ENCODE measurements around the gene STK32C. TPM values are rescaled to one million over a fixed set of nuclear protein-coding genes. Genes with fewer than 3 reads are reported as not detected.

Gene STK32C
- polyA plus RNA-seq, 1 donor from 2014 or later, result 23.2 TPM

DNA sequence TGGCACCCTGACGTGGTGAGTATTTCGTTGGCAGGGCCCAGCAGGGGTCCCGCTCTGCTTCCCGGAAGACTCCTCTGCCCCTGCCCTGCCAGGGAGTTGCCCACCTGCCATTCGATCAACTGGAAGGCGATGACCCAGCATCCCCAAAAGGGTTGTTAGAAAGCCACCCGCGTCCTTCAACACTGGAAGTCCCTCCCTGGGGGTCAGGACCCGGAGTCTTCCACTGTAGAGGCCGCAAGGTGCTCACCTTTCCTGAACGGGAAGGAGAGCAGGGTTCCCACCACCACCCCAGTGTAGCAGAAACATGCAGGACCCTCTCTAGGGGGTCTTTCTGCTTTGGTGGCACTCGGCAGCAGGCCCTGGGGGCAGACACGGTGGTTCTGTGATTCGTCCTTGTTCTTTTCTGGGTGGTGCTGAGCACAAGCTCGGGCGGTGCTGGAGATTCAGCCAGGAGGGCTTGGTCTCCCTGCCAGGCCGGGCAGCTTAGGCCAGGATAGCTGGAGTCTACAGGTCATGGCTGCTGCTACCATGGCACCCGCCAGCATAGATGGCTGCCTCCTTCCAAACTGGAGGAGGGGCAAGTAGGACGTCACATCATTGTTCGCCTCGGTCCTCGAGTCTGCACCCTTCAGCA lies 140.6 kb downstream of the STK32C start:
- H3K4me3 ChIP-seq (ENCODE audit: low read length), result no peak overlapping the region
- no peaks in the 10 kb centered on the region for H3K9me2 ChIP-seq (ENCODE audit: insufficient read depth, low read length)
- H3K36me3 ChIP-seq (ENCODE audit: insufficient read depth, low read length), result no peaks in the 10 kb centered on the region
- no peaks in the 10 kb centered on the region for H3K27me3 ChIP-seq (ENCODE audit: insufficient read depth, low read depth, low read length)
- no peaks in the 10 kb centered on the region for H3K9me3 ChIP-seq (ENCODE audit: low read length)
- no peak overlapping the region for H3K9ac ChIP-seq (ENCODE audit: low read length)
- TF ChIP-seq, protein P1, sequence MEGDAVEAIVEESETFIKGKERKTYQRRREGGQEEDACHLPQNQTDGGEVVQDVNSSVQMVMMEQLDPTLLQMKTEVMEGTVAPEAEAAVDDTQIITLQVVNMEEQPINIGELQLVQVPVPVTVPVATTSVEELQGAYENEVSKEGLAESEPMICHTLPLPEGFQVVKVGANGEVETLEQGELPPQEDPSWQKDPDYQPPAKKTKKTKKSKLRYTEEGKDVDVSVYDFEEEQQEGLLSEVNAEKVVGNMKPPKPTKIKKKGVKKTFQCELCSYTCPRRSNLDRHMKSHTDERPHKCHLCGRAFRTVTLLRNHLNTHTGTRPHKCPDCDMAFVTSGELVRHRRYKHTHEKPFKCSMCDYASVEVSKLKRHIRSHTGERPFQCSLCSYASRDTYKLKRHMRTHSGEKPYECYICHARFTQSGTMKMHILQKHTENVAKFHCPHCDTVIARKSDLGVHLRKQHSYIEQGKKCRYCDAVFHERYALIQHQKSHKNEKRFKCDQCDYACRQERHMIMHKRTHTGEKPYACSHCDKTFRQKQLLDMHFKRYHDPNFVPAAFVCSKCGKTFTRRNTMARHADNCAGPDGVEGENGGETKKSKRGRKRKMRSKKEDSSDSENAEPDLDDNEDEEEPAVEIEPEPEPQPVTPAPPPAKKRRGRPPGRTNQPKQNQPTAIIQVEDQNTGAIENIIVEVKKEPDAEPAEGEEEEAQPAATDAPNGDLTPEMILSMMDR (IDR thresholded peaks at IDR 0.05; ENCODE audit: poor library complexity, severe bottlenecking), result no peak
- TF ChIP-seq TAF1 (IDR thresholded peaks at IDR 0.05; ENCODE audit: low read depth), result no peak
- TF ChIP-seq POLR2AphosphoS5 (IDR thresholded peaks at IDR 0.05), result no peak
- no peak for TF ChIP-seq SMC3 (conservative IDR thresholded peaks at IDR 0.05; ENCODE audit: poor library complexity)
- no peak for TF ChIP-seq RAD21 (conservative IDR thresholded peaks at IDR 0.05)
- no peak for TF ChIP-seq EZH2 (IDR thresholded peaks at IDR 0.05; ENCODE audit: borderline replicate concordance, insufficient read depth, low read length, poor library complexity, severe bottlenecking)
- no peak for TF ChIP-seq MXI1 (conservative IDR thresholded peaks at IDR 0.05; ENCODE audit: poor library complexity, severe bottlenecking)
- TF ChIP-seq, protein P2, sequence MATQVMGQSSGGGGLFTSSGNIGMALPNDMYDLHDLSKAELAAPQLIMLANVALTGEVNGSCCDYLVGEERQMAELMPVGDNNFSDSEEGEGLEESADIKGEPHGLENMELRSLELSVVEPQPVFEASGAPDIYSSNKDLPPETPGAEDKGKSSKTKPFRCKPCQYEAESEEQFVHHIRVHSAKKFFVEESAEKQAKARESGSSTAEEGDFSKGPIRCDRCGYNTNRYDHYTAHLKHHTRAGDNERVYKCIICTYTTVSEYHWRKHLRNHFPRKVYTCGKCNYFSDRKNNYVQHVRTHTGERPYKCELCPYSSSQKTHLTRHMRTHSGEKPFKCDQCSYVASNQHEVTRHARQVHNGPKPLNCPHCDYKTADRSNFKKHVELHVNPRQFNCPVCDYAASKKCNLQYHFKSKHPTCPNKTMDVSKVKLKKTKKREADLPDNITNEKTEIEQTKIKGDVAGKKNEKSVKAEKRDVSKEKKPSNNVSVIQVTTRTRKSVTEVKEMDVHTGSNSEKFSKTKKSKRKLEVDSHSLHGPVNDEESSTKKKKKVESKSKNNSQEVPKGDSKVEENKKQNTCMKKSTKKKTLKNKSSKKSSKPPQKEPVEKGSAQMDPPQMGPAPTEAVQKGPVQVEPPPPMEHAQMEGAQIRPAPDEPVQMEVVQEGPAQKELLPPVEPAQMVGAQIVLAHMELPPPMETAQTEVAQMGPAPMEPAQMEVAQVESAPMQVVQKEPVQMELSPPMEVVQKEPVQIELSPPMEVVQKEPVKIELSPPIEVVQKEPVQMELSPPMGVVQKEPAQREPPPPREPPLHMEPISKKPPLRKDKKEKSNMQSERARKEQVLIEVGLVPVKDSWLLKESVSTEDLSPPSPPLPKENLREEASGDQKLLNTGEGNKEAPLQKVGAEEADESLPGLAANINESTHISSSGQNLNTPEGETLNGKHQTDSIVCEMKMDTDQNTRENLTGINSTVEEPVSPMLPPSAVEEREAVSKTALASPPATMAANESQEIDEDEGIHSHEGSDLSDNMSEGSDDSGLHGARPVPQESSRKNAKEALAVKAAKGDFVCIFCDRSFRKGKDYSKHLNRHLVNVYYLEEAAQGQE (IDR thresholded peaks at IDR 0.05; ENCODE audit: borderline replicate concordance), result no peak
- no peak for TF ChIP-seq EP300 (conservative IDR thresholded peaks at IDR 0.05; ENCODE audit: poor library complexity, severe bottlenecking)
- H3K4me2 ChIP-seq (ENCODE audit: low read length), result no peak overlapping the region
- H3K79me2 ChIP-seq (replicated peaks; ENCODE audit: insufficient read depth, low read length), result no peaks in the 10 kb centered on the region
- no peaks in the 10 kb centered on the region for H4K20me1 ChIP-seq (ENCODE audit: insufficient read depth)
- H2AFZ ChIP-seq (ENCODE audit: low read depth, low read length), result no peak overlapping the region
- H3K27ac ChIP-seq (ENCODE audit: low read length), result no peak overlapping the region
- no peaks in the 10 kb centered on the region for H3F3A ChIP-seq (ENCODE audit: insufficient read depth, low read length, poor library complexity, severe bottlenecking)

DNA sequence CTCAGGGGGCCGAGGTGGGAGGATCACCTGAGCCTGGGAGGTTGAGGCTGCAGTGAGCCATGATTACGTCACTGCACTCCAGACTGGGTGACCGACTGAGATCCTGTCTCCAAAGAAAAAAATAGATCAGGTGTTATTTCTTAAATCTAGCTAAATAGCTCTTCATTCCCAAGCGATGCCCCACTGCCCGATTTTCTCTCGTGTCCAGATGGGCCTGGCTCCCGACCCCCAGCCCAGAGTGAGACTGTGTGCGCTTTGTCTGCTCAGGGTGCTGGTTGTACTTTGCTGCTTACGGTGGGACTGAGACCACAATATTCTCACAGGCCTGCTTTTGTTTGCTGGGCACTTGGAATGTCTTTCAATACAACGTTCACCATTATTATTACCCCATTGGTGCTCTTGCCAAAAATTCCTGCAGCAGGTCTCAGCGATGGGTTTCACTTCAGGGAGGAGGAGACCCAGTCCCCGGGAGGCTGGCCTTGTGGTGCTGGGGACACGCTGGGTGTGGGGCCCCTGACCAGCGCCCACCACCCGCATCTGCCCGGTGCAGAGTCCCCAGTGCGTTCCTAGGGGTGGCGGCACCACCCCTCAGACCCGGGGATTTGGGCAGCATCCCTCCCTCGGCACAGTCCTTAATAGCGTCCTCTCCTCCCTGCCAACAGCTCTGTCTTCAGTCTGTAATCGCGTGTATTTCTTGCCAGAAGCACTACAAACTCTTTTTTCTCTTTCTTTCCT lies 141.4 kb downstream of the STK32C start:
- Histone ChIP-seq H3K9me3 (ENCODE audit: low read length) (no peaks in the 10 kb centered on the region), H3K4me3 (ENCODE audit: low read length) (no peak overlapping the region), H3K9me2 (ENCODE audit: insufficient read depth, low read length) (no peaks in the 10 kb centered on the region), H3F3A (ENCODE audit: insufficient read depth, low read length, poor library complexity, severe bottlenecking) (no peaks in the 10 kb centered on the region), H3K36me3 (ENCODE audit: insufficient read depth, low read length) (no peaks in the 10 kb centered on the region), H3K9ac (ENCODE audit: low read length) (no peak overlapping the region), H3K79me2 (replicated peaks; ENCODE audit: insufficient read depth, low read length) (no peaks in the 10 kb centered on the region), H2AFZ (ENCODE audit: low read depth, low read length) (no peak overlapping the region), H3K27ac (ENCODE audit: low read length) (no peak overlapping the region), H3K4me2 (ENCODE audit: low read length) (no peak overlapping the region), H4K20me1 (ENCODE audit: insufficient read depth) (no peaks in the 10 kb centered on the region), H3K27me3 (ENCODE audit: insufficient read depth, low read depth, low read length) (no peaks in the 10 kb centered on the region)
- no peak for TF ChIP-seq EZH2 (IDR thresholded peaks at IDR 0.05; ENCODE audit: borderline replicate concordance, insufficient read depth, low read length, poor library complexity, severe bottlenecking)
- no peak for TF ChIP-seq SMC3 (conservative IDR thresholded peaks at IDR 0.05; ENCODE audit: poor library complexity)
- TF ChIP-seq RAD21 (conservative IDR thresholded peaks at IDR 0.05), result no peak
- no peak for TF ChIP-seq TAF1 (IDR thresholded peaks at IDR 0.05; ENCODE audit: low read depth)
- TF ChIP-seq, protein P2 (IDR thresholded peaks at IDR 0.05; ENCODE audit: borderline replicate concordance), result no peak
- TF ChIP-seq, protein P1 (IDR thresholded peaks at IDR 0.05; ENCODE audit: poor library complexity, severe bottlenecking), result no peak
- TF ChIP-seq EP300 (conservative IDR thresholded peaks at IDR 0.05; ENCODE audit: poor library complexity, severe bottlenecking), result no peak
- TF ChIP-seq POLR2AphosphoS5 (IDR thresholded peaks at IDR 0.05), result no peak
- no peak for TF ChIP-seq MXI1 (conservative IDR thresholded peaks at IDR 0.05; ENCODE audit: poor library complexity, severe bottlenecking)

Measured in neural cell (in vitro differentiated cells).